SJSA1 (cell line): ENCODE measurements around the gene FXYD6. TPM values are rescaled to one million over a fixed set of nuclear protein-coding genes. Genes with fewer than 3 reads are reported as not detected.

ENCODE experiments used
- DNase-seq, 2 experiments: peaks; one replicate each; pipeline ENCODE4 v3.0.0-alpha.2; 2015 to 2020; ENCODE audit warnings: low spot score in 2 of 2, low read depth in 1 of 2
- H3K27ac ChIP-seq: fragments of 250-450 bp; sonication (Bioruptor Pico); 2 replicates; pipeline ENCODE4 v1.5.1; 2020; ENCODE audit warnings: mild to moderate bottlenecking, moderate library complexity
- H3K27me3 ChIP-seq: fragments of 250-450 bp; sonication (Bioruptor Pico); replicated peaks from 2 replicates; pipeline ENCODE4 v1.5.1; 2020; ENCODE audit warnings: mild to moderate bottlenecking, moderate library complexity
- H3K36me3 ChIP-seq: fragments of 250-450 bp; sonication (Bioruptor Pico); 2 replicates; pipeline ENCODE4 v1.5.1; 2020; ENCODE audit warnings: mild to moderate bottlenecking
- H3K4me1 ChIP-seq: fragments of 250-450 bp; sonication (Bioruptor Pico); replicated peaks from 2 replicates; pipeline ENCODE4 v1.6.1; 2021; ENCODE audit warnings: mild to moderate bottlenecking
- H3K4me3 ChIP-seq: fragments of 250-450 bp; sonication (Bioruptor Pico); 2 replicates; pipeline ENCODE4 v1.5.1; 2020; ENCODE audit warnings: mild to moderate bottlenecking
- H3K9me3 ChIP-seq: fragments of 250-450 bp; sonication (Bioruptor Pico); replicated peaks from 2 replicates; pipeline ENCODE4 v1.5.1; 2020; ENCODE audit warnings: mild to moderate bottlenecking
- total RNA-seq: library from RNA; depleted of rRNA; stranded (reverse); fragments of >200 nt; shearing (Covaris generic); gene quantifications from 2 replicates; pipeline ENCODE4 v1.2.3, GENCODE V29; 2014

The FXYD6 gene
- total RNA-seq, 1 experiment from 2014 or later, result 0.05 TPM

GRCh38 chr11:117862753-117863152 is 13.7 kb downstream of the FXYD6 start:
- H3K4me1 ChIP-seq, result no peaks in the 10 kb centered on the region
- H3K36me3 ChIP-seq, result no peaks in the 10 kb centered on the region
- no peaks in the 10 kb centered on the region for H3K9me3 ChIP-seq
- DNase-seq, result no peak
- no peak overlapping the region for H3K4me3 ChIP-seq
- no peaks in the 10 kb centered on the region for H3K27me3 ChIP-seq
- no peak overlapping the region for H3K27ac ChIP-seq

- no peaks in the 10 kb centered on the region for H3K4me1 ChIP-seq
- no peaks in the 10 kb centered on the region for H3K36me3 ChIP-seq
- no peak for DNase-seq
- H3K9me3 ChIP-seq, result no peaks in the 10 kb centered on the region
- H3K4me3 ChIP-seq, result no peak overlapping the region
- no peaks in the 10 kb centered on the region for H3K27me3 ChIP-seq
- H3K27ac ChIP-seq, result no peak overlapping the region
Observed at GRCh38 chr11:117862019-117862725, 14.3 kb downstream of the FXYD6 start.

DNA sequence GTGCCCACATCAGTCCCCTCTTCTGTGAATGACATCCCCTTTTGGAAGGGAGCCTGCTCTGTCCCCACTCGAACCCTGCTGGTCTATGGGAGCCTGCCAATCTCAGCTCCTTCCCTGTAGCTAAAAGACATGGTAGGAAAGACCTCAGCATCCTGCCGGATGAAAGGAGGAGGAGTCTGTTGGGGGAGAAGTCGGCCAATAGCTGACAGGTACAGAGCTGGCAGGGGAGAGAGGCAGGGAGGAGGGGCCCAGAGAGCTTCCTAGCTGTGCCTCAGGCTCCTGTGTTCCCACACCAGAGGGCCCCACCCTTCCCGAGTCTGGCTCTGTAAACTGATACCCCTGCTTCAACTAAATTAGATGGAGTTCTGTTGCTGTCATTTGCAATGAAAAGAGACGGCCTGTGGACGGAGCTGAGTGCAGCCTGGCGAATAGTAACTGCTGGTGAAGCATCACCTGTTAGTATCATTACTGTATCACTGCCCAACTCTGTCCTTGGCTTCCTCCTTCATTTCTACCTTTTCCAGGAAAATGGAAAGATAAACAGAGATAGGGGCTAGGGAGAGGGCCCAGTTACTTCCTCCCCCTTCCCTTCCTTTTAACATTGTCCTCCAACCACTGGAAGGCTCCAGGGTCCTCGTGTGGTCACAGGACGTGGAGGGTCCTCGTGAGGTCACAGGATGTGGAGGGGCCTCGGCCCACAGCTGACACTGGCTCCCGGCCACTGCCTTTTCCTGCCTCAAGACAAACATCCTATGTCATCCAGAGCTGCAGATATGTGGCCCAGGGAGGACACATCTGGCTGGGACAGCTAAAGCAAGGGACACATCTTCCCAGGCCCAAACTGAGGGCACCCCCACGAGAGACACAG is 15.1 kb downstream of the FXYD6 start:
- Histone ChIP-seq H3K27ac (no peak overlapping the region), H3K9me3 (no peaks in the 10 kb centered on the region), H3K4me1 (no peaks in the 10 kb centered on the region), H3K4me3 (no peak overlapping the region), H3K36me3 (no peaks in the 10 kb centered on the region), H3K27me3 (no peaks in the 10 kb centered on the region)
- DNase-seq, result no peak

DNA sequence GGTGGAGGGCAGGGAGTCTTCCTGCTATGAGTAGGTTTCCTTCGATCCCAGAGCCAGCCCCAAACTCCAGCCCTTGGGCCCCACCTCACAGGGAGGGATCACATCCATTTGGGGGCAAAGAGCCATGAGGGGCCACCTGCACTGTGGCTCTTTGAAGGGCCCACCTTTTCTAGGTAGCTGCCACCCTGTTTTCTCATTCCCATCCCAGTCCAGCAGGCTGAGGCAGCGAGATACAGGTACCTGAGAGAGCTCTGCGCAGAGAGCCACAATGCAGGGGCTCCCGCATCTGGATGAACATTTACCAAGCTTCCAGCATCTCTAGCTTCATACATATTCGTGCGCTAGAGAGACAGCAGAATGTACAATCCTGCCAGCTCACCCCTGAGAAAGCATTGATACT is 16.3 kb downstream of the FXYD6 start:
- Histone ChIP-seq H3K27ac (no peak overlapping the region), H3K36me3 (no peaks in the 10 kb centered on the region), H3K27me3 (no peaks in the 10 kb centered on the region), H3K9me3 (no peaks in the 10 kb centered on the region), H3K4me3 (no peak overlapping the region), H3K4me1 (no peaks in the 10 kb centered on the region)
- no peak for DNase-seq

DNA sequence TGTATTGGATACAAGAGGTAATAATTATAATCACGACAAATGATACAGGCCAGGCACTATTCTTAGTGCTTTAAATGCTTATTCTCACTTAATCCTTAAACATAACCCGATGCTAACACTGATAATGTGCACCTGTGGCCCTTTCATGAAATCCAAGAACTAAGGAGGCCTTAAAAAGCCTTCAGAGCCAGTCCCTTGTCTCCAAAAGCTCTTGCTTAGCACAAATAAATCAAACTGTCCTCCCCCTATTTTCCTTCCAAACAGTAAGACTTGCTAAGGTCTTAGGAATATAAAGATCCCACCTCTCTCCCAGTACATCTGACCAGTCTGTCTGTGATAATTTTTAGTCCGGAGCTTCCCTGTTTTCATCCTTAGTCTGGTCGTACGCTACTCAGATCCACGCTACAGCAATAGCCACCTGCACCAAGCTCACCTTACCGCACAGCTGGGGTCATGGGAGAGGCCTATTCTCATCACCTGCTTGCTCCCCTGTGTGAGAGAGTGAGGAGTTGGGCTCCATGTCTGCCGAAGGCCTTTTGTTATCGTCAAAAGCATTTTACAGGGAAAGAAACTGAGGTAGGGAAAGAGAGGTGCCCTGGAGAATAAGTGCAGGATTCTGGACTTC is 16.9 kb downstream of the FXYD6 start:
- no peaks in the 10 kb centered on the region for H3K9me3 ChIP-seq
- H3K4me1 ChIP-seq, result no peaks in the 10 kb centered on the region
- DNase-seq, result no peak
- H3K36me3 ChIP-seq, result no peaks in the 10 kb centered on the region
- H3K27me3 ChIP-seq, result no peaks in the 10 kb centered on the region
- H3K27ac ChIP-seq, result no peak overlapping the region
- no peak overlapping the region for H3K4me3 ChIP-seq

GRCh38 chr11:117859061-117859460 is 17.4 kb downstream of the FXYD6 start:
- no peaks in the 10 kb centered on the region for H3K4me1 ChIP-seq
- no peaks in the 10 kb centered on the region for H3K36me3 ChIP-seq
- H3K4me3 ChIP-seq, result no peak overlapping the region
- DNase-seq, result no peak
- no peaks in the 10 kb centered on the region for H3K9me3 ChIP-seq
- H3K27ac ChIP-seq, result no peak overlapping the region
- no peaks in the 10 kb centered on the region for H3K27me3 ChIP-seq

DNA sequence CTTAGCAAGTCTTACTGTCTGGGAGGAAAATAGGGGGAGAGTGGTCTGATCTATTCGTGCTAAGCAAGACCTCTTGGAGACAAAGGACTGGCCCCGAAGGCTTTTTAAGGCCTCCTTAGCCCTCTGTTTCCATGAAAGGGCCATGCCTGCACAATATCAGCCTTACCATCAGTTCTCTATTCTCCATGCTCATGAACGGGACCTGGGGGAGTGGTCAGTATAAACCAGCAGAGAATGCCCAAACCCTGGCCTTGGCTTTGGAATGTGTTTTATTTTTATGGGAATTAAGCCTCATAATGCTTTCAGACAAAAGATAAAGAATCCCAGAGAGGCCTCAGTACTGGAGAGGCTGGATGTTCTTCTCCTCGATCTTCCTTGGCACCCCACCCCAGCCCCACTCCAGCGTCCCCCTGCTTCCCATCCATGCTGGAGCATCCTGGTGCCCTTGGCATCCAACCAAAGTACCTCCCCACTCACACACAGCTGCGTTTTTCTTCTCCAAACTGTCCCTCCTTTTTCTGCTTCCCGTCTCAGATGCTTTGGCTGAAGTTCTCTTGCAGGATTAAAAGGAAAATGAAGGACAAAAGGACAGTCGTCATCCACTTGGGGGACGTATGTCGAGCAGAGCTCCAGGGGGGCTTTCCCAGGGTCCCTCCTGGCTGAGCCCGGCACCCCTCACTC is 18.6 kb downstream of the FXYD6 start:
- H3K27ac ChIP-seq, result no peak overlapping the region
- no peak overlapping the region for H3K4me3 ChIP-seq
- H3K9me3 ChIP-seq, result no peaks in the 10 kb centered on the region
- no peaks in the 10 kb centered on the region for H3K27me3 ChIP-seq
- no peaks in the 10 kb centered on the region for H3K36me3 ChIP-seq
- H3K4me1 ChIP-seq, result no peaks in the 10 kb centered on the region
- no peak for DNase-seq

DNA sequence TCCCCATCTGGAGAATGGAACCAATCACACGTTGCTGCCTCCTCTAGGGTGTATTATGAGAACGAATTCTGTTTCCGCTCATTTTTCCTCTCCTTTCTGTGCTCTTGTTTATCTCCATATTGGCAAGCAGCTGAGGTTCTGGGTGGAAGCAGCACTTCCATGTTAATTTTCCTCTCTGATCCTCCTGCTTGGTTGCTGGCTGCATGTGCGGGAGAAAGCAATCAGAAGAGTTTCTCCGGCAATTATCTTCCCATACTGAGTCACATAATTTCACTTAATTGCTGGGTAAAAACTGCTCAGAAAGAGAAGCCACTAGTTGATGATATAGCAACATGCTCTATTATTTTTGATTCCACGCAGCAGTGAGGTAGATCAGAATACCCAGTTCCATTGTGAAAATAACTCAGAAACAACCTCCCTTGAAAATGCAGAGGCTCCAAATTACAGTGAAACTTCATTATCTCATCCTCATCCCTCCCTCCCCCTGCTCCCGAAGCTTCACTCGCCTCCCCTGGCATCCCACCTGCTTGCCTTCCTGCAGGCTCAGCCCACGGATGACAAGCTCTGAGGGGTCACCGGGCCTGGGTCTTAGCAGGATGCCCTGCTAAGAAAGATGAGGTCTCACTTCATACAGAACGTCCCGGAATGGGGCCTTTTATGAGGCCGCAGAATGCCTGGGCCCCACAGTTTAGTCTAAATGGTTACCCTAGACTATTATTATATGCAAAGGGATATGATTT is 20.4 kb downstream of the FXYD6 start:
- Histone ChIP-seq H3K4me3 (no peak overlapping the region), H3K27me3 (no peaks in the 10 kb centered on the region), H3K4me1 (no peaks in the 10 kb centered on the region), H3K36me3 (no peaks in the 10 kb centered on the region), H3K27ac (no peak overlapping the region), H3K9me3 (no peaks in the 10 kb centered on the region)
- no peak for DNase-seq

- Histone ChIP-seq H3K36me3 (no peaks in the 10 kb centered on the region), H3K4me1 (no peaks in the 10 kb centered on the region), H3K9me3 (no peaks in the 10 kb centered on the region), H3K27me3 (no peaks in the 10 kb centered on the region), H3K27ac (no peak overlapping the region), H3K4me3 (no peak overlapping the region)
- peak in 1 of 2 experiments; percentile 13 for DNase-seq
Observed at GRCh38 chr11:117855186-117855845, 21.1 kb downstream of the FXYD6 start.

GRCh38 chr11:117852309-117852708 is 24.1 kb downstream of the FXYD6 start:
- DNase-seq, result no peak
- H3K4me3 ChIP-seq, result no peak overlapping the region

GRCh38 chr11:117851852-117852251 is 24.6 kb downstream of the FXYD6 start:
- H3K27ac ChIP-seq, result no peak overlapping the region
- no peak overlapping the region for H3K4me3 ChIP-seq
- no peaks in the 10 kb centered on the region for H3K27me3 ChIP-seq
- H3K9me3 ChIP-seq, result no peaks in the 10 kb centered on the region
- DNase-seq, result no peak
- H3K4me1 ChIP-seq, result no peaks in the 10 kb centered on the region
- H3K36me3 ChIP-seq, result no peaks in the 10 kb centered on the region

More at GRCh38 chr11:117852309-117852708, 24.1 kb downstream of the FXYD6 start:
- Histone ChIP-seq H3K27me3 (no peaks in the 10 kb centered on the region), H3K36me3 (no peaks in the 10 kb centered on the region), H3K27ac (no peak overlapping the region), H3K4me1 (no peaks in the 10 kb centered on the region), H3K9me3 (no peaks in the 10 kb centered on the region)

DNA sequence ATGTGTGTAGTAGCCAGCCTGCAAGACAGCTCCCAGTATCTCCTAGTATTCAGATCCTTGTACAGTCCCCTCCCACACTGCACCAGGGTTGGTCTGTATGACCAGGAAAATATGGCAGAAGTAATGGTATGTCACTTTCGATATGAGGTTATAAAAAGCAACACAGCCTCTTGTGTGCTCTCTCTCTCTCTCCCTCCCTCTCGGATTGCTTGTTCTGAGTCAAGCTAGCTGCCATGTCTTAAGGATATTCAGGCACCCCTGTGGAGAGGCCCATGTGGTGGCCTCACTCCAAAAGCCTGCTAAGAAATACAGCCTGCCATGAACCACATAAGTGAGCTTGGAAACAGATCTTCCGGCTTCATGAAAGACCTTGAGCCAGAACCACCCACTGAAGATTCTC is 25.4 kb downstream of the FXYD6 start:
- Histone ChIP-seq H3K4me1 (no peaks in the 10 kb centered on the region), H3K4me3 (no peak overlapping the region), H3K27ac (no peak overlapping the region), H3K36me3 (no peaks in the 10 kb centered on the region), H3K9me3 (no peaks in the 10 kb centered on the region), H3K27me3 (no peaks in the 10 kb centered on the region)
- DNase-seq, result no peak
